Cortex of kidney (tissue), 1 donor: Measurements from ENCODE around the gene QPCTL.
"Not testable (repeated sequence)": the region's sequence is repeated elsewhere in the genome, so short reads cannot be mapped to it uniquely, and the experiment has no call there.

ENCODE experiments used
- DNase-seq: peaks from one replicate; lab custom pipeline; 2025; lab: John Stamatoyannopoulos, UW

The QPCTL gene

GRCh38 chr19:45717131-45717982 is 24.9 kb downstream of the QPCTL start:
- peak; percentile 86 for DNase-seq

DNA sequence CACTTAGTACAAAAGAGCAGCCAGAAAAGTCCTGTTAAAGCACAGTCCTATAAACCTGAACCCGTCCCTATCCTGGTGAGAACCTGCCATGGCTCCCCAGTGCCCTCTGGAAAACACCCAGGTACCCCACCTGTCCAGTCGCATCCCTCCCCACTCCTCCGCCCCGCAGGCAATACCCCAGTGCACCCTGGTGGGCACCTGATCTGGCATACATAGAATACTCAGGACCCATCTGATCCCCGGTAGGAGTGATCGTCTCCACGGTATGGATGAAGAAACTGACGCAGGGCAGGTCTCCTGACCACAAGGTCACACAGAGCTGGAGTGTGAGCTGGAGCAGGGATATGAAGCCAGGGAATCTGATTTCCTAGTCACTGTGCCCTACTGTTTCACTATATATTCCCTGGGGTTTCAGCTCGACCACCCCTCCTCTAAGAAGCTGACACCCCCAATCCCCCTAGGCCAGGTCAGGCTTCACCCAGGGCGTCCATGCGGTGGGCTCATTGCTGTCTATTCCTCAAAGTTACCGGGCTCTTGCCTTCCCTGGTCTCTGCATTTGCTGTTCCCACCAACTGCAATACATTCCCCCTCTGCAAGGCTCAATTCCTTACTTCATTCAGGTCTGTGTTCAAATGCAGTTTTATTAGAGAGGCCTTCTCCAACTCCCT is 25.7 kb downstream of the QPCTL start:
- DNase-seq = no peak

DNA sequence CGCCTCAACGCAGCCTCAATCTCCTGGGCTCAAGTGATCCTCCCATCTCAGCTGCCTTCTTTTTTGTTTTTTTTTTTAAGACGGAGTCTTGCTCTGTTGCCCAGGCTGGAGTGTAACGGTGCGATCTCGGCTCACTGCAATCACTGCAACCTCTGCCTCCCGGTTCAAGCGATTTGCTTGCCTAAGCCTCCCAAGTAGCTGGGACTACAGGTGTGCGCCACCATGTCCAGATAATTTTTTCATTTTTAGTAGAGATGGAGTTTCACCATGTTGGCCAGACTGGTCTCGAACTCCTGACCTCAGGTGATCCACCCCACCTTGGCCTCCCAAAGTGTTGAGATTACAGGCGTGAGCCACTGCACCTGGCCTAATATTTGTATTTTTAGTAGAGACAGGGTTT is 27.6 kb downstream of the QPCTL start:
- not testable (repeated sequence) for DNase-seq

- DNase-seq = not testable (repeated sequence)
Measured at GRCh38 chr19:45728683-45729082, 36.2 kb downstream of the QPCTL start.

DNA sequence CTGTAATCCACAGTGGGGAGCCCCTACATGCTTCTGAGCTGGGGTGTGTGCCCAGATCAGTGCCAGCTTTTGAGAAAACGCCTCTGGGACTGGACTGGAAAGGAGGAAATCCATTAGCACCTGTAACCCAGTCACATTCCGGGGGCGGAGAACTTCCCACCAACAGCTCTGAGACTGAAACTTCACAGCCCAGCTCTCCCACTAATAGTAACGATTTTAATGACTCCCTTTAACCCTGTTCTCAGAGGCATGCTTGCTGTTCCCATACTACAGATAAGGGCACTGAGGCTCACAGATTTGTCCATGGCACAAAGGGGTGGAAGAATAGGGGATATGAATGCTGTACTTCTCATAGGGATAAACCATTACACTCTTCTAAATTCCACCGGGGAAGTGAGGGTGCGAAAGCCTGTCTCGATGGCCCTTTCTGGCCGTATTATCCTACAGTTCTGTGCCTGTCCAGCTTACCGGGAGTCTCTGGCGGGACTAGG is 37.4 kb downstream of the QPCTL start:
- no peak for DNase-seq

DNA sequence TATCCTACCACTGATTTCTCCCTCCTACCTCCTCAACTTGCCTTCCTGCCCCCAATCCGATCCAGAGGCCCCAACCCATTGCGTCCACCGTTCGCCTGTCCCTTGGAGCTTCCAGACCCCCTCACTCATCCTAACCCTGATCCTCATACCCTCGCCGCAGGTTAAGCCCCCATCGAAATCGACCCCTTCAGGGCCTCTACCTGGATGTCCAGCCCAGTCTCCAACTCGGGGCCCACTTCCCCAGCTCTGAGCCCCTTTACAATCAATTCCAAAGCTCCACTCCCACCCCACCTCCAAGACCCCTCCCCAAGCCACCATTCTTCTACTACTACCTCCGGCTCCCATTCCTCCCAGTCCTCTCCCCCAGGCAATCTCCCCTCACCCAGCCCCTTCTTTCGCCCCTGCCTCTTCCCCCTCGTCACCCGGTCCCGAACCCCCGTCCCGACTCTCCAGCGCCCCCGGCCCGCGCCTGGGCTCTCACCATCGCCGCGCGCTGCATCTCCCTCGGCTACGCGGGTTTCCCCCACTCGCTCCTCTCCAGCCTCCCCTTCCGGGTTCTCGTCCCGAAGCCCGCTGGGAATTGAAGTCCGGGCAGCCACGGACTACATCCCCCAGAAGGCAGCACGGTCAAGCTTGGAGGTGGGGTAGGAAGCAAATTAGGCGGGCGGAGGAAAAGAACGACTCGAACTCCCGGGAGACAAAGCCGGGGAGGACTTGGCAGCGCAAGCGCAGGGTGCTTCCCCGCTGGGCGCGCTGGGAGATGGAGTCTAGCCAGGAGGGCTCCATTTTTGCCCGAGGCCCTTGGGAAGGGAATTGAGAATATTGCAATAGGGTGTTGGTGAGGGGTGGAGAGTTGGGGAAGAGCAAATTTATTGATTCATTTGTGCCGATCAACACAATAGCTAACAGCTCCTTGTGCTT is 38.2 kb downstream of the QPCTL start, which contains the start of gene FBXO46:
Gene FBXO46, minus strand, starts transcription at position 529 of the 921 bp plus-strand sequence. CDS start 17,401 bp downstream, outside the sequence.
- peak; percentile 68 for DNase-seq

DNA sequence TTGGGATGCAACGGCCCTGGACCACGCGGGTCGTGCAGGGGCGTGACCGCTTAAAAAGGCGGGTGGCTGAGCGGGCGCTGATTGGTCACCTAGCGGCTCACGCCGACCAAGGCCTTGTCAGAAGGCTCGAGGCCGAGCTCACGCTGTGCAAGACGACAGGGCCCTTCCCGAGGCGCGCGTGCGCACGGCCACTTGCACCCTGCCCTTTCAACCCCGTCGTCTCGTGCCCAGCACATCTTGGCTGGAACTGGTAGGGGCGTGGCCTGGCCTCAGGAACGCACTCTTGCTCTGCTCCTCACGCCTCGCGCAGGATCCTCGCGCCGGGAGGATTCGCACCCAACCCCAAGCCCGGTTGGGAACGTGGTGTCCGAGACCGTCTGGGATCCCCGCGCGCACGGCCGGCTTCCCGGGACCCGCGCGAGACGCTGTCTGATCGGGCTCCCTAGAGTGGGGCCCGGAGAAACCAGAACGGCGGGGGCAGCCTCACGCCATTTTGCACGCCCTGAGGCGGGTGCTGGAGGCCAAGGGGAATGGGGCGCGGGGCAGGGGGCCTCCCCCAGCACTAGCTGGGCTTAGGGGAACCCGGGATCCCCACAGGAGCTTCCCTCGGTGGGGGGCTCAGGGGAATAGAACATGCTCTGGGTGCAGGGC is 40.8 kb downstream of the QPCTL start, which contains the start of gene MEIOSIN:
Gene MEIOSIN, plus strand, starts transcription at position 280 of the 651 bp plus-strand sequence. CDS start 1,938 bp downstream, outside the sequence.
- no peak for DNase-seq

GRCh38 chr19:45739498-45740439 is 47.3 kb downstream of the QPCTL start:
- no peak for DNase-seq

GRCh38 chr19:45742969-45743368 is 50.5 kb downstream of the QPCTL start:
- DNase-seq = no peak

- DNase-seq = no peak
Measured at GRCh38 chr19:45745606-45746005, 53.1 kb downstream of the QPCTL start.

DNA sequence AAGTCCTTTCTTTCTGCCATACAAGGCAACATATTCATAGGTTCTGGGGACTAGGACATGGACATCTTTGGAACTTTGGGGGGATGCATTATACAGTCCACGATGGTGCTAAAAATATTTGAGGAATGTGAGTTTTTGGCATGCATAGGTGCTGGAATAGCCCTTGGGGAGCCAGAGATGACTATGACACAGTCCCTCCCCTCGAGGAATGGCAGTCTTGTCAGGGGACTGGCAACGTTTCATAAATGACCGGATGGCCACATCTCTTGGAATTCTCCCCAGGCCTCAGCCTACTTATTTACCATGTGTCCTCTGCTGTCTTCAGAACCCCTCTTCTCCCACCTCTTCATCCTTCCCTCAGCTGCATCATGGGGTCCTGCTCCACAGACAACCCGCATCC is 54.4 kb downstream of the QPCTL start:
- no peak for DNase-seq

GRCh38 chr19:45747513-45747912 is 55.0 kb downstream of the QPCTL start:
- DNase-seq = no peak

DNA sequence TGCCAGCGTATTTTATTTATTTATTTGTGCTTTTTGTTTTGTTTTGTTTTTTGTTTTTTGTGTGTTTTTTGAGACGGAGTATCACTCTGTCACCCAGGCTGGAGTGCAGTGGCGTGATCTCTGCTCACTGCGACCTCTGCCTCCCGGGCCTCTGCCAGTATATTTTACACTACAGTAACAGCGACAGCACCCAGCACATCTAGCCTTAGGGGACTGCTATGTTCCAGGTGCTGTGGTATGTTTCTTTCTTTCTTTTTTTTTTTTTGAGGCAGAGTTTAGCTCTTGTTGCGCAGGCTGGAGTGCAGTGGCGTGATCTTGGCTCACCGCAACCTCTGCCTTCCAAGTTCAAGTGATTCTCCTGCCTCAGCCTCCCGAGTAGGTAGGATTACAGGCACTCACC is 59.0 kb downstream of the QPCTL start:
- not testable (repeated sequence) for DNase-seq

DNA sequence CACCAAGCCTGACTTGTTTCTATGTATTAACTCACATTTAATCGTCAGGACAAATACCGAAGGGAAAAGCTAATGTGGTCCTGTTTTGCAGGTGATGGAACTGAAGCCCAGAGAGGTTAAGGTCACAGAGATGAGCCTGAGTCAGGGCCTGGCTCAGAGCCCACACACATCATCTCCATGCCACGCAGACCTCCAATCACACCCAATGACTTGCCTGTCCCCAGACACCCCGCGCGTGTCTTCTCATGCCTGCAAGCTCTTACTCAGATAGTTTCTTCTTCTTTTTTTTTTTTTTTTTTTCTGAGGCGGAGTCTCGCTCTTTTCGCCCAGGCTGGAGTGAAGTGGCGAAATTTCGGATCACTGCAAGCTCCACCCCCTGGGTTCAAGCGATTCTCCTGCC is 60.2 kb downstream of the QPCTL start:
- no peak for DNase-seq

DNA sequence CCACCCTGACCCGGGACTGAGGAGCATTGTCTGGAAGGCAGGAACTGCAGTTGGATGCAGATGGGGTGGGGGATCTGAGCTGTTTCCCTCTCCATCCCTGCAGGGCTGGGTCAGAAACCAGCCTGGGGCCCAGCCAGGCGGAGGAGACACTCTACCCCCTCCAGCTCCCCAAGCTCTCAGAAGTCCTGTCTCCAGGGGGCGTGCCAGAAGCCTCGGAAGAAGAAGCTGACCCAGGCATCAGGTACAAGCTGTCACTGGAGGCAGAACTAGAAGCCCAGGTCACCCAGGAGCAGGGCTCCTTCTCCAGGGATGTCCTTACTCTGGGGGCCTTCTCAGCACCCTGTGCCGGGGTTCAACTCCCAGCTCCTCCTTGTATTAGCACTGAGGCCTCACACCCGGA is 61.1 kb downstream of the QPCTL start:
- no peak for DNase-seq
